ENCODE data around the gene PRKN. TPM values are rescaled to one million over a fixed set of nuclear protein-coding genes. Genes with fewer than 3 reads are reported as not detected.

Gene PRKN
- total and polyA plus RNA-seq, 9 of the 15 experiments (the other 6 are each of a cell fraction or from before 2014, with no cell fraction given) = 0.03 to 0.96 (median 0.15) TPM; not detected in 2

GRCh38 chr6:161429921-161430490 lies 1297.6 kb downstream of the PRKN start (continued):
- TF ChIP-seq, protein P1, sequence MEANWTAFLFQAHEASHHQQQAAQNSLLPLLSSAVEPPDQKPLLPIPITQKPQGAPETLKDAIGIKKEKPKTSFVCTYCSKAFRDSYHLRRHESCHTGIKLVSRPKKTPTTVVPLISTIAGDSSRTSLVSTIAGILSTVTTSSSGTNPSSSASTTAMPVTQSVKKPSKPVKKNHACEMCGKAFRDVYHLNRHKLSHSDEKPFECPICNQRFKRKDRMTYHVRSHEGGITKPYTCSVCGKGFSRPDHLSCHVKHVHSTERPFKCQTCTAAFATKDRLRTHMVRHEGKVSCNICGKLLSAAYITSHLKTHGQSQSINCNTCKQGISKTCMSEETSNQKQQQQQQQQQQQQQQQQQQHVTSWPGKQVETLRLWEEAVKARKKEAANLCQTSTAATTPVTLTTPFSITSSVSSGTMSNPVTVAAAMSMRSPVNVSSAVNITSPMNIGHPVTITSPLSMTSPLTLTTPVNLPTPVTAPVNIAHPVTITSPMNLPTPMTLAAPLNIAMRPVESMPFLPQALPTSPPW (CRISPR knock-in tag; IDR thresholded peaks at IDR 0.05) = no peak
- TF ChIP-seq REST (IDR thresholded peaks at IDR 0.05; ENCODE audit: borderline replicate concordance) (peak; percentile 39; the same call in 1 of the 2 replicates), REST (CRISPR knock-in tag; IDR thresholded peaks at IDR 0.05; ENCODE audit: low read depth) (no peak), ELF2 (CRISPR knock-in tag; IDR thresholded peaks at IDR 0.05) (no peak), HMG20A (CRISPR knock-in tag; conservative IDR thresholded peaks at IDR 0.05) (no peak), ETV1 (tag; conservative IDR thresholded peaks at IDR 0.05; ENCODE audit: low read depth) (0 out of 2 replicates have a peak, but pooled peaks have one; percentile 17), TCF7 (IDR thresholded peaks at IDR 0.05; ENCODE audit: borderline replicate concordance) (no peak), FOXK1 (CRISPR knock-in tag; IDR thresholded peaks at IDR 0.05; ENCODE audit: borderline replicate concordance) (no peak), CCAR2 (IDR thresholded peaks at IDR 0.05; ENCODE audit: low read depth, low read length) (no peak), ZNF764 (CRISPR knock-in tag; IDR thresholded peaks at IDR 0.05; ENCODE audit: low read depth) (no peak), KAT8 (IDR thresholded peaks at IDR 0.05; ENCODE audit: low read depth) (no peak), ADNP (tag; IDR thresholded peaks at IDR 0.05) (no peak)
- TF ChIP-seq, protein P2, sequence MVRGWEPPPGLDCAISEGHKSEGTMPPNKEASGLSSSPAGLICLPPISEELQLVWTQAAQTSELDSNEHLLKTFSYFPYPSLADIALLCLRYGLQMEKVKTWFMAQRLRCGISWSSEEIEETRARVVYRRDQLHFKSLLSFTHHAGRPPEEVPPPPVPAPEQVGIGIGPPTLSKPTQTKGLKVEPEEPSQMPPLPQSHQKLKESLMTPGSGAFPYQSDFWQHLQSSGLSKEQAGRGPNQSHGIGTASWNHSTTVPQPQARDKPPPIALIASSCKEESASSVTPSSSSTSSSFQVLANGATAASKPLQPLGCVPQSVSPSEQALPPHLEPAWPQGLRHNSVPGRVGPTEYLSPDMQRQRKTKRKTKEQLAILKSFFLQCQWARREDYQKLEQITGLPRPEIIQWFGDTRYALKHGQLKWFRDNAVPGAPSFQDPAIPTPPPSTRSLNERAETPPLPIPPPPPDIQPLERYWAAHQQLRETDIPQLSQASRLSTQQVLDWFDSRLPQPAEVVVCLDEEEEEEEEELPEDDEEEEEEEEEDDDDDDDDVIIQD (CRISPR knock-in tag; IDR thresholded peaks at IDR 0.05) = no peak
- TF ChIP-seq, protein P3, sequence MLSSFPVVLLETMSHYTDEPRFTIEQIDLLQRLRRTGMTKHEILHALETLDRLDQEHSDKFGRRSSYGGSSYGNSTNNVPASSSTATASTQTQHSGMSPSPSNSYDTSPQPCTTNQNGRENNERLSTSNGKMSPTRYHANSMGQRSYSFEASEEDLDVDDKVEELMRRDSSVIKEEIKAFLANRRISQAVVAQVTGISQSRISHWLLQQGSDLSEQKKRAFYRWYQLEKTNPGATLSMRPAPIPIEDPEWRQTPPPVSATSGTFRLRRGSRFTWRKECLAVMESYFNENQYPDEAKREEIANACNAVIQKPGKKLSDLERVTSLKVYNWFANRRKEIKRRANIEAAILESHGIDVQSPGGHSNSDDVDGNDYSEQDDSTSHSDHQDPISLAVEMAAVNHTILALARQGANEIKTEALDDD (IDR thresholded peaks at IDR 0.05) = no peak
